ENCODE results near the gene ZBTB46. TPM values are rescaled to one million over a fixed set of nuclear protein-coding genes. Genes with fewer than 3 reads are reported as not detected.

Gene ZBTB46
- total RNA-seq, 1 experiment from 2014 or later: 18.9 TPM

DNA sequence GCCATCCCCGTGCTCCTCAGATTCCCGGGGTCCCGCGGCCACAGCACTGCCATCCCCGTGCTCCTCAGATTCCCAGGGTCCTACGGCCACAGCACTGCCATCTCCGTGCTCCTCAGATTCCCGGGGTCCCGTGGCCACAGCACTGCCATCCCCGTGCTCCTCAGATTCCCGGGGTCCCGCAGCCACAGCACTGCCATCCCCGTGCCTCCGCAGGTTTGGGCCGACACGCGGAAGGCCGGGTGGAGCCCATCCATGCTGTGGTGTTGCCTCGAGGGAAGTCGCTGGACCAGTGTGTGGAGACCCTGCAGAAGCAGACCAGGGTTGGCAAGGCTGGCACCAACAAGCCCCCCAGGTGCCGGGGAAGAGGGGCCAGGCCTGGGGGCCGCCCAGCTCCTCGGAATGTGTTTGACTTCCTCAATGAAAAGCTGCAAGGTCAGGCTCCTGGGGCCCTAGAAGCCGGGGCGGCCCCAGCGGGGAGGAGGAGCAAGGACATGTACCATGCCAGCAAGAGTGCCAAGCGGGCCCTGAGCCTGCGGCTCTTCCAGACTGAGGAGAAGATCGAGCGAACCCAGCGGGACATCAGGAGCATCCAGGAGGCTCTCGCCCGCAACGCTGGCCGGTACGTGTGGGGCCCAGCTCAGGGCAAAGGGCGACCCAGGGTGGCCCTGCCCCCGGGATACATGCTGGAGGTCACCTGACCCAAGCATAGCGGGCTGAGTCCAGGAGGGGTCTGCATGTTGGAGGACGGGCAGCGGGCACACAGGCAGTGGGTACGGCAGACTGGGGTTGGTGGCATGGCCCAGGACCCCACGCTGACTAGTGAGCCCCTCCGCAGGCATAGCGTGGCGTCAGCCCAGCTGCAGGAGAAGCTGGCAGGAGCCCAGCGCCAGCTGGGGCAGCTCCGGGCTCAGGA is 95.9 kb downstream of the ZBTB46 start:
- TF ChIP-seq, protein P1, sequence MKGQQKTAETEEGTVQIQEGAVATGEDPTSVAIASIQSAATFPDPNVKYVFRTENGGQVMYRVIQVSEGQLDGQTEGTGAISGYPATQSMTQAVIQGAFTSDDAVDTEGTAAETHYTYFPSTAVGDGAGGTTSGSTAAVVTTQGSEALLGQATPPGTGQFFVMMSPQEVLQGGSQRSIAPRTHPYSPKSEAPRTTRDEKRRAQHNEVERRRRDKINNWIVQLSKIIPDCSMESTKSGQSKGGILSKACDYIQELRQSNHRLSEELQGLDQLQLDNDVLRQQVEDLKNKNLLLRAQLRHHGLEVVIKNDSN (CRISPR knock-in tag; IDR thresholded peaks at IDR 0.05): no peak
- TF ChIP-seq, protein P2, sequence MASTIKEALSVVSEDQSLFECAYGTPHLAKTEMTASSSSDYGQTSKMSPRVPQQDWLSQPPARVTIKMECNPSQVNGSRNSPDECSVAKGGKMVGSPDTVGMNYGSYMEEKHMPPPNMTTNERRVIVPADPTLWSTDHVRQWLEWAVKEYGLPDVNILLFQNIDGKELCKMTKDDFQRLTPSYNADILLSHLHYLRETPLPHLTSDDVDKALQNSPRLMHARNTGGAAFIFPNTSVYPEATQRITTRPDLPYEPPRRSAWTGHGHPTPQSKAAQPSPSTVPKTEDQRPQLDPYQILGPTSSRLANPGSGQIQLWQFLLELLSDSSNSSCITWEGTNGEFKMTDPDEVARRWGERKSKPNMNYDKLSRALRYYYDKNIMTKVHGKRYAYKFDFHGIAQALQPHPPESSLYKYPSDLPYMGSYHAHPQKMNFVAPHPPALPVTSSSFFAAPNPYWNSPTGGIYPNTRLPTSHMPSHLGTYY (CRISPR knock-in tag; IDR thresholded peaks at IDR 0.05): no peak
- no peak for TF ChIP-seq ZNF425 (CRISPR knock-in tag; conservative IDR thresholded peaks at IDR 0.05)
- TF ChIP-seq TCF7 (CRISPR knock-in tag; IDR thresholded peaks at IDR 0.05; ENCODE audit: low read depth): no peak
- TF ChIP-seq ATF2 (CRISPR knock-in tag; IDR thresholded peaks at IDR 0.05; ENCODE audit: borderline replicate concordance, low read depth): no peak
- TF ChIP-seq ZNF396 (CRISPR knock-in tag; IDR thresholded peaks at IDR 0.05; ENCODE audit: borderline replicate concordance): no peak
- TF ChIP-seq ZNF138 (CRISPR knock-in tag; conservative IDR thresholded peaks at IDR 0.05): no peak
- TF ChIP-seq ATF3 (CRISPR knock-in tag; conservative IDR thresholded peaks at IDR 0.05): no peak
- no peak for TF ChIP-seq JAZF1 (CRISPR knock-in tag; IDR thresholded peaks at IDR 0.05)
- TF ChIP-seq ZNF423 (CRISPR knock-in tag; IDR thresholded peaks at IDR 0.05): no peak
- H3K27me3 Mint-ChIP-seq (ENCODE audit: low read depth): no peaks in the 10 kb centered on the region
- ChIA-PET CTCF (interaction anchor here (1.7 to 3.1 kb wide), 2 partner anchors 28 to 40 kb away, joined by 7 to 14 read pairs; partner anchors contain the start of genes ARFRP1 and ZGPAT), POLR2A (no interaction called here)
- no peak for ATAC-seq
- no peak overlapping the region for H3K27ac Mint-ChIP-seq
- H3K4me3 Mint-ChIP-seq: no peak overlapping the region
- H3K4me1 Mint-ChIP-seq: no peaks in the 10 kb centered on the region
- H3K36me3 Mint-ChIP-seq: peaks cover 8% of the 10 kb centered on the region; the same call in 1 of the 2 replicates
- DNase-seq (ENCODE audit: low spot score): no peak
- no peaks in the 10 kb centered on the region for H3K9me3 Mint-ChIP-seq

DNA sequence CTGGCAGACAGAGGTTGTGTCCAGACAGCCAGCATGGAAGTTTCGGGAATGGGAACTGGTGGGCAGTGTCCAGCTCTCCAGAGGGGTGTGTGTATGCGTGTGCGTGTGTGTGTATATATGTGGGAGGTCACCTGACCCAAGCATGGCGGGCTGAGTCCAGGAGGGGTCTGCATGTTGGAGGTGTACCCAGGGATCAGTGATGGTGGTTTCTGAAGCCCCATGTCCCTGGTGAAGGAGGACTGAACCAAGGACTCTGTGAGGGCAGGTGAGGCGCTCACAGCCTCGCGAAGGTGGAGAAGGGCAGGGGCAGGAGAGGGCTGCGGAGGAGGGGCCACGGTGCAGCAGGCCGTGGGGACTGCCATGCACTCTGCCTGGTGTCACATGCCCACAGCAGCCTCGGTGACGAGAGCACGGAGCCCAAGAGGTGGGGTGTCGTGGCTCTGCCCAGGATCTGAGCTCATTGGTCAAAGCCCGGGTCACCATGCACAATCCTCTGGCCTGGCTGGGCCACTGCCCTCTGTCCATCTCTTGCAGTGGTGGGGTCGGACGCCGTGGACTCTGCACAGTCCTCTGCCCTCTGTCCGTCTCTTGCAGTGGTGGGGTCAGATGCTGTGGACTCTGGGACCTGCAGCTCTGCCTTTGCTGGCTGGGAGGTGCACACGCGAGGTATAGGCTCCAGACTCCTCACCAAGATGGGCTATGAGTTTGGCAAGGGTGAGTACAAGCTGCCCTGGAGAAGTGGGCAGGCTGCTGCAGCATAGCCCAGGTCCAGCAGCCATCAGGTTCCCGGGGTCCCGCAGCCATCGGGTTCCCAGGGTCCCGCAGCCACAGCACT is 96.7 kb downstream of the ZBTB46 start:
- Mint-ChIP-seq H3K4me1 (no peaks in the 10 kb centered on the region), H3K4me3 (no peak overlapping the region), H3K27me3 (ENCODE audit: low read depth) (no peaks in the 10 kb centered on the region), H3K36me3 (peaks cover 8% of the 10 kb centered on the region; the same call in 1 of the 2 replicates), H3K27ac (no peak overlapping the region; the same call in 1 of the 2 replicates), H3K9me3 (no peaks in the 10 kb centered on the region)
- TF ChIP-seq IRF2 (CRISPR knock-in tag; IDR thresholded peaks at IDR 0.05; ENCODE audit: borderline replicate concordance, low read depth) (no peak), FOXJ3 (CRISPR knock-in tag; IDR thresholded peaks at IDR 0.05; ENCODE audit: borderline replicate concordance) (no peak), ZNF138 (CRISPR knock-in tag; conservative IDR thresholded peaks at IDR 0.05) (no peak), ZNF232 (CRISPR knock-in tag; IDR thresholded peaks at IDR 0.05) (no peak), RORB (CRISPR knock-in tag; IDR thresholded peaks at IDR 0.05) (no peak), ZNF425 (CRISPR knock-in tag; conservative IDR thresholded peaks at IDR 0.05) (no peak)
- TF ChIP-seq, protein P2 (CRISPR knock-in tag; IDR thresholded peaks at IDR 0.05): no peak
- TF ChIP-seq, protein P3, sequence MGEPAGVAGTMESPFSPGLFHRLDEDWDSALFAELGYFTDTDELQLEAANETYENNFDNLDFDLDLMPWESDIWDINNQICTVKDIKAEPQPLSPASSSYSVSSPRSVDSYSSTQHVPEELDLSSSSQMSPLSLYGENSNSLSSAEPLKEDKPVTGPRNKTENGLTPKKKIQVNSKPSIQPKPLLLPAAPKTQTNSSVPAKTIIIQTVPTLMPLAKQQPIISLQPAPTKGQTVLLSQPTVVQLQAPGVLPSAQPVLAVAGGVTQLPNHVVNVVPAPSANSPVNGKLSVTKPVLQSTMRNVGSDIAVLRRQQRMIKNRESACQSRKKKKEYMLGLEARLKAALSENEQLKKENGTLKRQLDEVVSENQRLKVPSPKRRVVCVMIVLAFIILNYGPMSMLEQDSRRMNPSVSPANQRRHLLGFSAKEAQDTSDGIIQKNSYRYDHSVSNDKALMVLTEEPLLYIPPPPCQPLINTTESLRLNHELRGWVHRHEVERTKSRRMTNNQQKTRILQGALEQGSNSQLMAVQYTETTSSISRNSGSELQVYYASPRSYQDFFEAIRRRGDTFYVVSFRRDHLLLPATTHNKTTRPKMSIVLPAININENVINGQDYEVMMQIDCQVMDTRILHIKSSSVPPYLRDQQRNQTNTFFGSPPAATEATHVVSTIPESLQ (CRISPR knock-in tag; IDR thresholded peaks at IDR 0.05): no peak
- ChIA-PET CTCF (interaction anchor here (3.1 kb wide), 1 partner anchor 41 kb away, joined by 14 read pairs; no protein-coding TSS in a partner anchor), POLR2A (no interaction called here)
- no peak for ATAC-seq
- no peak for DNase-seq (ENCODE audit: low spot score)
